ENCODE data around the gene TMA7B.

Gene TMA7B

DNA sequence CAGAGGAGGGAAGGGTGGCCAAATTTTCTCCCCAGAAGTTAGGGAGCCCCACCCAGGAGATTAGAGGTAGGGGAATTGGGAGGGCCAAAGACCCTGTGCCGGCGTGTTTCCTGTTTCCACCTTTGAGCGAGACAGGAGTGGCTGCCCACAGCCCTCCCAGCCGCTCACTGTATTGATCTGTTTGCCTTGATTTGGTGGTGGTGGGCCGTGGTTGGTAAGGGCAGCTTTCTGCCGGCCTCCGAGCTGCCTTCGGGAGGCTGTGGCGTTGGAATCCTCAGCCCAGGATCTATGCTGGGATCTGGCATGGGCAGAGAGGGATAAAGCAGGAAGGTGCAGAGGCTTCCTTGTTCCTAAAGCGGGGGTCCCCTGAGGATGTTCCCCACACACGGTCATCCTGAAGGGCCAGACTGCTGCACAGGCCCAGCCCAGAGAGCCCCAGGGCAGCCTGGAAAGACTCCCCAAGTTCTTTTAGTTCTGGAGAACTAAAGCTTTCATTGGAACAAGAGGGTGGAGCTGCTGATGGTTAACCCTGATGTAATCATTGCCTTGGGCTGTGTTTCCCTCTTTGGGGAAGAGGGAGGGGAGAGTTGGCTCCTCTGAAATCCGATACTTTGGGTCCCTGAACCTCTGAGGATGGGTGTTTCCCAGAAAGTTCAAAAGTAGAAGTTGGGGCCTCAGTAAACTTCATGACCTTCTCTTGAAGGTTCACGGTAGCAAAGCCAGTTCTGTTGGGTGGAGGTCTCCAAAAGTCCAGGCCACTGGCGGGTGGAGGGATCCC, 41.8 kb downstream of the TMA7B start:
- no peaks in the 10 kb centered on the region for H3K9me3 ChIP-seq (ENCODE audit: control insufficient read depth, low read length)
- no peak overlapping the region for H3K9ac ChIP-seq (ENCODE audit: low read length)
- peaks cover 58% of the 10 kb centered on the region for H3K4me1 ChIP-seq (ENCODE audit: control insufficient read depth, insufficient read depth, low read length)
- no peaks in the 10 kb centered on the region for H3K36me3 ChIP-seq (ENCODE audit: control insufficient read depth, insufficient read depth, low read length)
- no peaks in the 10 kb centered on the region for H3K27me3 ChIP-seq (ENCODE audit: control insufficient read depth, insufficient read depth, low read length)
- H3K4me3 ChIP-seq (ENCODE audit: low read length) = no peak overlapping the region

DNA sequence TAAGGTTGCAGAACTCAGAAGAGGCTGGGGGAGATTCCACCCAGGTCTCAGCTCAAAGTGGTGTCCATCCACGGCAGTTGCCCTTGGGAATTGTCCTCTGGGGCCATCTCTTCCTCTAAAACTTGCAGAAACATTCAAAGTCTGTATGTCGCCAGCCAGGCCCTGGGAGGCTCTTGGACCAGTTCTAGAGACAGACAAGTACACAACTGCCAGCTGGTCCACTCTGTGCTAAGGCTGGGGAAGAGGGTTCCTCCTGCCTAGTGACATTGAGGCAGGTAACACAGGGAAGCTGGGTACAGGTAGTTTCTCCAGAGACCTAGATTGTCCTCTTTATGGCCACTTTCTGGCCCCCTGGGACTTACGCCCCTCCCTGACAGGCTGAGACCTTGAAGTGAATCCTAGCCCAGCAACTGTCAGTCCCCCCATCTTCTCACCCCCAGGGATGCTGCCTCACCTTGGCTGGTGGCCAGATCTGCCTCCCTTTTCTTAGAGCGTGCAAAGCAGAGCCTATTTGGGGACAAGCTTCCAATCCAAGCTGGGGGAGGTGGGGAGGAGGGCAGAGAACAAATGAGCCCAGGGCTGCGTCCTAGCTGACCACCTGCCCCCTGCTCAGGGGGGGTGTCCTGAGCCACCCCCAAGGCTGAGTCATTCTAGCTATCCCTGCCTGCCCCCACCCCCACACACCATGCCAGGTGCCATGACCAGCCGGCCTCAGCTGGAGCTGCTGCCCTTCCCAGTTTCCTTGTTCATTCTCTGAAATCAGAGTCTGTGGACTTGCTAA, 42.9 kb downstream of the TMA7B start:
- H3K9ac ChIP-seq (ENCODE audit: low read length) = no peak overlapping the region
- no peak overlapping the region for H3K4me3 ChIP-seq (ENCODE audit: low read length)
- H3K4me1 ChIP-seq (ENCODE audit: control insufficient read depth, insufficient read depth, low read length) = peaks cover 47% of the 10 kb centered on the region
- H3K27me3 ChIP-seq (ENCODE audit: control insufficient read depth, insufficient read depth, low read length) = no peaks in the 10 kb centered on the region
- H3K9me3 ChIP-seq (ENCODE audit: control insufficient read depth, low read length) = no peaks in the 10 kb centered on the region
- no peaks in the 10 kb centered on the region for H3K36me3 ChIP-seq (ENCODE audit: control insufficient read depth, insufficient read depth, low read length)

DNA sequence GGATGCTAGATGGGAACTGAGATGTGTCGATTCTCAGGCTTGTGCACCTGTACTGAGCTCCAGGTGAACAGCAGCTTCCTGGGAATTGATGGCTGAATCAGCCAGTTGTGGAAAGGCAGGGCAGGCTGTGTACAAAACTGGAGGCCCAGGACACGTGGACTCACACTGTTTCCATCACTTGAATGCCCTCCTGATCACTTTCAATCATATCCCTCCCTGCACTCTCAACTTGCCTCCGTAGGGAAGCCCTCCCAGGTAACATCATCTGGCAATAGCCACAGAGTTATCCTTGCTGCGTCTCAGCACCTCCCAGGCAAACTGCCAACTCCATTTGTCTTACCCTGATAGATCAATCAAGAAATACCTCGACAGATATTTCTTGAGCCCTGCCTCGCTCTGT, 44.6 kb downstream of the TMA7B start:
- H3K36me3 ChIP-seq (ENCODE audit: control insufficient read depth, insufficient read depth, low read length) = no peaks in the 10 kb centered on the region
- no peak overlapping the region for H3K9ac ChIP-seq (ENCODE audit: low read length)
- peaks cover 45% of the 10 kb centered on the region for H3K4me1 ChIP-seq (ENCODE audit: control insufficient read depth, insufficient read depth, low read length)
- no peaks in the 10 kb centered on the region for H3K9me3 ChIP-seq (ENCODE audit: control insufficient read depth, low read length)
- peaks cover 4% of the 10 kb centered on the region for H3K27me3 ChIP-seq (ENCODE audit: control insufficient read depth, insufficient read depth, low read length)
- H3K4me3 ChIP-seq (ENCODE audit: low read length) = no peak overlapping the region

DNA sequence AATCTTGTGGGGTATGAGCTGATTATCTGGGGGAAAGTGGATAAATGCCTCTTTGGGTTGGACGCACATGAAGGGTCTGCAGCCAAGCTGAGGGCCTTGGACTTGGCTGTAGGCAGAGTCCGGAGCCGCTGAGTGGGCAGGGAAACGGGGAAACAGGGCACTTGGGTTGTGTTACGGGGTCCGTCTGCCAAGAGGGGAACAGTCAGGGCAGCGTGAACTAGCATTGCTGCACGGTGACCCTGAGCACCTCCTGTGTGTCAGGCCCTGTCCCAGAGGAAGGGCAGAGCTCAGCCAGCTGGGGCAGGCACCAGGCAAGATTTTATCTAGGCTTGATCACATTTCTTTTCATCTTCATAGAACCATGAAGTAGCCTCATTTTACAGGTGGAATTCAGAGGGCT, 46.4 kb downstream of the TMA7B start:
- Histone ChIP-seq H3K9me3 (ENCODE audit: control insufficient read depth, low read length) (no peaks in the 10 kb centered on the region), H3K9ac (ENCODE audit: low read length) (no peak overlapping the region), H3K36me3 (ENCODE audit: control insufficient read depth, insufficient read depth, low read length) (no peaks in the 10 kb centered on the region), H3K27me3 (ENCODE audit: control insufficient read depth, insufficient read depth, low read length) (peaks cover 7% of the 10 kb centered on the region), H3K4me3 (ENCODE audit: low read length) (no peak overlapping the region), H3K4me1 (ENCODE audit: control insufficient read depth, insufficient read depth, low read length) (peaks cover 47% of the 10 kb centered on the region)

DNA sequence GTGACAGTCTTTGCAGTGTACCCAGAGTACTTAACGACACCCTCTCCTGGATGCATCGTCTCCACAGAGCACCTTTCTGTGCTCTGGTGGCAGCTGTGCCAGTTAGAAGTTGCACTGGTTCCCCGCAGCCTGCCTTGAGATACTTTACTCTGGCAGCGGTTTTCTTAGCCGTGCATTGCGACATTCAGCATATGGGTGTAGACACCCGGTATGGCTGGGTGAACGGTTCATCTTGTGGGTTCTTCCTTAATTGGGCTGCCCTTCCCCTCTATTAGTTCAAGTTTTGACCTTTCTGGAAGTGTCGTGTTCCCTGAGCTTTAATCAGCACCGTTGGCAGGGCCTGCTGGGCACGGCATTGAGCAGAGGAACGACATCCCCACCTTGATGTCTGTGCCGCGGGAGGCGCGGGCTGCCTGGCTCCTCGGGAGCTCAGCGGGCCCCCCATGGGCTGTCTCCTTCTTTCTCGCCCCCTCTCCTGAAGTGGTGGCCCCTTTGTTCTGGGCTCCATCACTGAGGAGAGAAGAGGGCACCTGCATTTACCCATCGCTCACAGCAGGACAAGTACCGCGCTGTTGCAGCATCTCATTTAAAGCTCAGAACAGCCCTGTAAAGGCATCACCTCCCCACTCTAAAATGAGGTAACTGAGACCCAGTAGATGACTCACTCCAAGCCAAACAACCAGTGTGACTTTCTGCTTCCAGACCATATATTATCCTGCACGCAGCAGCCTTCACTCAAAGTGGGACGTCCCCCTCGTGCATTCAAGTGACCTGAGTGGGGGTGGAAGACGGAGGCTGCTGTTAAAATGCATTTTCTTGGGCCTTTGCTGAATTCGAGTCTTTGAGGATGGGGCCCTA, 47.9 kb downstream of the TMA7B start:
- H3K27me3 ChIP-seq (ENCODE audit: control insufficient read depth, insufficient read depth, low read length) = peaks cover 7% of the 10 kb centered on the region

DNA sequence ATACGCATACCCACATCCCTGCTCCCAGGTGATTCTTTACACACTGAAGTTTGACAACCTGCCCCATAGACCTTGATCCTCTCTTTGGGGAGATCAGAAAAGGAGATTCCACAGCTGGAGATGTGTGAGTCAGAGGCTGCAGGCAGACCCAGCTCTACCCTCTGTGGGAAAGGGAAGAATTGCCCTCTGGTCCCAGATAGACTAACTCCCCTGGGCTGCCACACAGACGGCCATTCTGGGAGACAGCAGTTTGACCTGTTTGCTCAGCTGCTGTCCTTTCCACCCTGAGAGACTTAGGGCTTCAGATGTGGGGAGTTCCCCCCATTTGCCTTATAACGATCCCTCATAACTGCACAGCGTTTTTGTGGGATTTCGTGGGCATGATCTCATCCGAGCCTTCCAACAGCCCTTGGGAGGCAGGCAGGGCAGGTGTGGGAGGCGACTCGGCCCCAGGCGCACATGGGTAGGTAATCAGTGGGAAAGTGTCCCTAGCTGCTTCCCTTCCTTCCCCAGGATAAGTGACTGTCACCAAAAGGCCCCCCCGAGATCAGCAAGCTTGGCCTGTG, 48.6 kb downstream of the TMA7B start:
- Histone ChIP-seq H3K9ac (ENCODE audit: low read length) (no peak overlapping the region), H3K36me3 (ENCODE audit: control insufficient read depth, insufficient read depth, low read length) (no peaks in the 10 kb centered on the region), H3K9me3 (ENCODE audit: control insufficient read depth, low read length) (no peaks in the 10 kb centered on the region), H3K27me3 (ENCODE audit: control insufficient read depth, insufficient read depth, low read length) (peaks cover 7% of the 10 kb centered on the region), H3K4me3 (ENCODE audit: low read length) (no peak overlapping the region), H3K4me1 (ENCODE audit: control insufficient read depth, insufficient read depth, low read length) (peaks cover 34% of the 10 kb centered on the region)

More for the DNA sequence above, 47.9 kb downstream of the TMA7B start:
- no peaks in the 10 kb centered on the region for H3K36me3 ChIP-seq (ENCODE audit: control insufficient read depth, insufficient read depth, low read length)
- H3K4me3 ChIP-seq (ENCODE audit: low read length) = no peak overlapping the region
- H3K4me1 ChIP-seq (ENCODE audit: control insufficient read depth, insufficient read depth, low read length) = peaks cover 38% of the 10 kb centered on the region
- H3K9me3 ChIP-seq (ENCODE audit: control insufficient read depth, low read length) = no peaks in the 10 kb centered on the region
- no peak overlapping the region for H3K9ac ChIP-seq (ENCODE audit: low read length)

DNA sequence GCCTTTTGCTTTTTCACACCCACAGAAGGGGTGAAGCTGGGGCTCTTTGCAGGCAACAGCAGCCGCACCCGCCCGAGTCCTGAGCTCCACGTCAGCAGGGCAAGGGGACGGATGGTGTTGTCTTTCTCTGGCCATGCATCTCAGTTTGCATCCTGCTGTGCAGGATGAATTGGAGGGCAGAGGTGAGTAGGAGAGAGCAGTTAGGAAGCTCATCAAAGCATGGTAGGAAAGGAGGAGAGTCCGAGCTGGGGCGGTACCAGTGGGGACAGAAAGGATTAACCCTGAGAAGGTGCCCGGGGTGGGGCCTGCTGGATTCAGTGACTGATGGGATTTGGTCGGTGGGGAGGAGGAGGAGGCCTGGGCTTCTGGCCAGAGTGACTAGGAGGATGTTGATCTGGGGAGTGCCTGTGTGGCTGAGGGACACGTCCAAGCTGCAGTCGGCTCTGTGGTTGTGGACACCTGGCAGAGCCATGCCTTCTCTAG, 49.1 kb downstream of the TMA7B start:
- Histone ChIP-seq H3K9me3 (ENCODE audit: control insufficient read depth, low read length) (no peaks in the 10 kb centered on the region), H3K9ac (ENCODE audit: low read length) (no peak overlapping the region), H3K4me1 (ENCODE audit: control insufficient read depth, insufficient read depth, low read length) (peaks cover 34% of the 10 kb centered on the region), H3K27me3 (ENCODE audit: control insufficient read depth, insufficient read depth, low read length) (peaks cover 7% of the 10 kb centered on the region), H3K4me3 (ENCODE audit: low read length) (no peak overlapping the region), H3K36me3 (ENCODE audit: control insufficient read depth, insufficient read depth, low read length) (no peaks in the 10 kb centered on the region)

DNA sequence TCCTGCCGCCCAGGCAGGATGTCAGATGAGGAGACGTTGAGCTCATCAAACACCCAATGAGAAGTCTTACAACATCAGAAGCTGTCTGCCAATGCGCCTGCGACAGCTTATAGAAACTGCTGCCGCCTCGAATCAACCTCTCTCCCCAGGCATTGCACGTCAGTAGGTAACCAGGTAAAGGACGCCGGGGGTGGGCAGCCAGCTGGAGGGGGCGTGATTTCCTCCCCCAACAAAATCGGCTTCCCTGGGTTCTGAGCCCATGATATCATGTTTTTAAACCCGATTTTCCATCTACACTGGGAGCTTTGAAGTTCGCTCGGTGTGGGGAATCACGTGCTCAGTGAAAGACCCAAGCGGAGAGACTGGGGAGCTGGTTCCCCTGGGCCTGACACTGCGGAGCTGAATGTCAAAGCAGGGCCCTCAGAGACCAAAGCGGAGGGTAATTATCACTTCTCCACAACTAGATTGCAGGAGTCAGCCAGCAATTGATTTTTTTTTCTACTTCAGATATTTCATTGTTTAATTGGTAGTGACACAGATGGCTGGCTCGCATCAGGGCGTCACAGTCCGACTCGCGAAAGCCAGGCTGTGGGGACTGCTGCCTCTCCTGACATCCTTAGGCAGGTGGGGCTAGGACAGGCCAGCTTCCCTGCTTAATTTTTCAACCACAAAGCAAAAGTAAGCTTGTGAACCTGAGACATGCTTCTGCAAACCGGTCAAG, 49.9 kb downstream of the TMA7B start:
- Histone ChIP-seq H3K4me3 (ENCODE audit: low read length) (no peak overlapping the region), H3K4me1 (ENCODE audit: control insufficient read depth, insufficient read depth, low read length) (peaks cover 41% of the 10 kb centered on the region), H3K27me3 (ENCODE audit: control insufficient read depth, insufficient read depth, low read length) (peaks cover 7% of the 10 kb centered on the region), H3K9me3 (ENCODE audit: control insufficient read depth, low read length) (no peaks in the 10 kb centered on the region), H3K9ac (ENCODE audit: low read length) (no peak overlapping the region), H3K36me3 (ENCODE audit: control insufficient read depth, insufficient read depth, low read length) (no peaks in the 10 kb centered on the region)

DNA sequence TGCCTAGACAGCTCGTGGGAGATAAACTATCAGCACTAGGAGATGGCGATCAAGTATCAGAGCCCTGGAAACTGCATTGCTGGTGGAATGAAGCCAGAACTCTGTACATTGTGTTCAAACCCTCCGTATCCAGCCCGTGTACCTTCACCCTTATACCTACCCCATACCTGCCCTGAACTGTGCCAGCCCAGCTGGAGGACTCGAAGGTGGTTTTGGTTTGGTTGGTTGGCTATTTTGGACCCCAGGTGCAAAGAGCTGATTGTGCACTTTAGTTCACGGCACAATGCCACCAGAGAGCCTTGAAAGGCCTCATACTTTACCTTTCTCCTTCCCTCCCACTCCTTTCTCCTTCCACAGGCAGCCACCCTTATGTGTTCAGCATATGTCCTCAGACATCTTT, 50.5 kb downstream of the TMA7B start:
- no peaks in the 10 kb centered on the region for H3K9me3 ChIP-seq (ENCODE audit: control insufficient read depth, low read length)

More for the DNA sequence above, 50.5 kb downstream of the TMA7B start:
- Histone ChIP-seq H3K27me3 (ENCODE audit: control insufficient read depth, insufficient read depth, low read length) (peaks cover 7% of the 10 kb centered on the region), H3K9ac (ENCODE audit: low read length) (no peak overlapping the region), H3K4me3 (ENCODE audit: low read length) (no peak overlapping the region), H3K36me3 (ENCODE audit: control insufficient read depth, insufficient read depth, low read length) (no peaks in the 10 kb centered on the region), H3K4me1 (ENCODE audit: control insufficient read depth, insufficient read depth, low read length) (peaks cover 47% of the 10 kb centered on the region)
